K562 (cell line): ENCODE results near the gene MBNL2. TPM values are rescaled to one million over a fixed set of nuclear protein-coding genes. Genes with fewer than 3 reads are reported as not detected.

ENCODE experiments used
- ATAC-seq: fragments of 200-7000 bp; cut with Tn5 transposase; 3 replicates; pipeline ENCODE4 v1.9.1; 2020; ENCODE audit warnings: moderate library complexity
- BruUV-seq: library from RNA; stranded (reverse); fragments of 400-500 nt; replicated peaks from 2 replicates; lab custom pipeline; 2021; lab: Mats Ljungman, UMichigan
- CTCF ChIA-PET: fragments of 300-600 bp; formaldehyde crosslinking; extraction: SDS; loops from one replicate; lab custom pipeline; 2021; ENCODE audit warnings: low intra/inter-chr PET ratio; lab: Yijun Ruan, JAX
- POLR2A ChIA-PET: fragments of 300-600, 350-650 bp; sonication (Branson Sonifier 250); formaldehyde crosslinking; extraction: SDS; loops from one replicate; lab custom pipeline; 2021; ENCODE audit warnings: antibody characterized with exemption, inconsistent platforms; lab: Yijun Ruan, JAX
- DNase-seq, 4 experiments: peaks; one replicate each; pipeline versions ENCODE4 v3.0.0 to v3.0.0-alpha.2; 2011 to 2018; ENCODE audit warnings: low spot score in 3 of 4, mixed read lengths in 3 of 4; ENCODE audit errors: extremely low read depth in 1 of 4
- FAIRE-seq: peaks from 2 replicates; lab custom pipeline; 2011; peaks lifted over from hg19 to GRCh38; lab: Jason Lieb, UNC
- H2AFZ ChIP-seq: 2 replicates; pipeline ENCODE4 v1.6.0; 2011; ENCODE audit warnings: low read depth, low read length, control low read depth, inconsistent platforms
- H3K27ac ChIP-seq: fragments of 200-600 bp; 3 replicates; pipeline ENCODE4 v1.8.0; 2011; ENCODE audit warnings: low read depth, mild to moderate bottlenecking, control low read depth, inconsistent platforms, low read length, moderate library complexity, mixed read lengths; ENCODE audit errors: extremely low read depth
- H3K27me3 ChIP-seq, 2 experiments: fragments of 300-600 bp in 1 of 2; 2 replicates in 1 of 2; 3 replicates in 1 of 2; pipeline versions ENCODE4 v1.6.0 to v1.8.0; 2011; ENCODE audit warnings: inconsistent platforms in 2 of 2, low read length in 2 of 2, mild to moderate bottlenecking in 1 of 2, mixed read lengths in 1 of 2, moderate library complexity in 1 of 2; ENCODE audit not compliant: control insufficient read depth in 2 of 2, insufficient read depth in 2 of 2
- H3K36me3 ChIP-seq: fragments of 300-600 bp; 3 replicates; pipeline ENCODE4 v1.8.0; 2011; ENCODE audit warnings: mild to moderate bottlenecking, low read length, inconsistent platforms; ENCODE audit not compliant: control insufficient read depth, insufficient read depth
- H3K4me1 ChIP-seq, 2 experiments: fragments of 200-600 bp in 1 of 2; replicated peaks in 1 of 2; 2 replicates in 1 of 2; 3 replicates in 1 of 2; pipeline versions ENCODE4 v1.5.1 to v1.8.0; 2011; ENCODE audit warnings: inconsistent platforms in 2 of 2, low read length in 2 of 2, mild to moderate bottlenecking in 1 of 2, mixed read lengths in 1 of 2, moderate library complexity in 1 of 2; ENCODE audit not compliant: control insufficient read depth in 2 of 2, insufficient read depth in 2 of 2
- H3K4me2 ChIP-seq: 2 replicates; pipeline ENCODE4 v1.6.1; 2011; ENCODE audit warnings: low read length, control low read depth, inconsistent platforms, mixed read lengths; ENCODE audit not compliant: insufficient read depth
- H3K4me3 ChIP-seq: fragments of 200-600 bp; sonication (generic), shearing (Covaris generic); 2 replicates; pipeline ENCODE4 v1.5.1; 2016; ENCODE audit warnings: control low read depth, inconsistent platforms
- H3K79me2 ChIP-seq: fragments of 200-600 bp; 3 replicates; pipeline ENCODE4 v1.8.0; 2011; ENCODE audit warnings: low read length, inconsistent platforms; ENCODE audit not compliant: control insufficient read depth, insufficient read depth
- H3K9ac ChIP-seq, 2 experiments: 2 replicates each; pipeline versions ENCODE4 v1.6.0 to v1.6.1; 2011; ENCODE audit warnings: low read depth in 2 of 2, low read length in 2 of 2, control low read depth in 1 of 2, inconsistent platforms in 1 of 2, mild to moderate bottlenecking in 1 of 2, mixed read lengths in 1 of 2; ENCODE audit not compliant: insufficient read depth in 1 of 2
- H3K9me1 ChIP-seq: one replicate; pipeline ENCODE4 v1.6.0; 2011; ENCODE audit warnings: inconsistent platforms, mild to moderate bottlenecking, low read length, moderate library complexity; ENCODE audit not compliant: control insufficient read depth, insufficient read depth
- H3K9me3 ChIP-seq: replicated peaks from 2 replicates; pipeline ENCODE4 v1.5.1; 2011; ENCODE audit warnings: low read depth, low read length, inconsistent platforms; ENCODE audit not compliant: control insufficient read depth, insufficient read depth
- H4K20me1 ChIP-seq: replicated peaks from 2 replicates; pipeline ENCODE4 v1.6.1; 2011; ENCODE audit warnings: low read length, inconsistent platforms, mixed read lengths; ENCODE audit not compliant: control insufficient read depth, insufficient read depth
- ARID1B ChIP-seq: fragments of 450-650 bp; IDR thresholded peaks from 2 replicates; pipeline ENCODE4 v1.6.1; 2016; ENCODE audit warnings: antibody characterized with exemption, mild to moderate bottlenecking, inconsistent platforms
- C11orf30 ChIP-seq: fragments of 450-650 bp; IDR thresholded peaks from 2 replicates; pipeline ENCODE4 v1.6.1; 2016; ENCODE audit warnings: low read depth, mild to moderate bottlenecking
- FOSL1 ChIP-seq: fragments of 200-800 bp; sonication (Bioruptor generic); conservative IDR thresholded peaks from 2 replicates; pipeline ENCODE4 v1.6.1; 2016; ENCODE audit warnings: missing genetic modification characterization, missing compliant biosample characterization
- MAFK ChIP-seq: IDR thresholded peaks from 2 replicates; pipeline ENCODE4 v1.6.1; 2011; ENCODE audit warnings: low read length, improper control_type of control experiment
- NFE2 ChIP-seq: IDR thresholded peaks from 2 replicates; pipeline ENCODE4 v1.6.1; 2014; ENCODE audit warnings: antibody characterized with exemption, low read depth
- NR2C1 ChIP-seq, 2 experiments: fragments of 450-650 bp; IDR thresholded peaks; 2 replicates each; pipeline ENCODE4 v1.6.1; 2017; ENCODE audit warnings: mild to moderate bottlenecking in 2 of 2, antibody characterized with exemption in 1 of 2, inconsistent platforms in 1 of 2, missing compliant biosample characterization in 1 of 2, missing genetic modification characterization in 1 of 2
- RBM22 ChIP-seq: fragments of 200-400 bp; formaldehyde crosslinking; IDR thresholded peaks from 2 replicates; pipeline ENCODE4 v1.6.1; 2018; ENCODE audit warnings: low read length, low read depth; ENCODE audit not compliant: poor library complexity, severe bottlenecking
- SP1 ChIP-seq: sonication (generic); formaldehyde crosslinking; IDR thresholded peaks from 2 replicates; pipeline ENCODE4 v1.8.1; 2022; ENCODE audit warnings: mild to moderate bottlenecking, missing genetic modification reagents
- WGBS: fragments of 100-300 bp; shearing (Covaris generic); methylation state at CpG from one replicate; pipeline ENCODE4 v1.1.6; 2016; ENCODE audit warnings: low coverage, mixed read lengths; ENCODE audit not compliant: insufficient coverage; ENCODE audit errors: missing lambda C conversion rate; 5-methylcytosine and 5-hydroxymethylcytosine counted together
- in situ Hi-C: fragments of 300-500 bp; cut with MboI; formaldehyde crosslinking; loops from 4 replicates; pipeline ENCODE4 v1.15.0; 2018; ENCODE audit warnings: inconsistent platforms, mixed read lengths
- intact Hi-C: fragments of 100-400 bp; cut with micrococcal nuclease; formaldehyde crosslinking; loops from 2 replicates; pipeline ENCODE4 v1.14.2; 2022
- polyA plus RNA-seq, 8 experiments: library from polyadenylated mRNA; depleted of rRNA in 4 of 8; stranded (reverse) in 5 of 8; unstranded in 3 of 8; fragments of >200 nt; fragmentation: Nextera tagmentation in 2 of 8; fragmentation: Illumina TruSeq in 1 of 8; extraction: Ambion mirVana in 2 of 8; extraction: Trizol in 1 of 8; gene quantifications; 2 replicates each; pipeline versions ENCODE4 v1.2.1 to v1.2.3, GENCODE V29; 2011 to 2014; ENCODE audit warnings: inconsistent platforms in 1 of 8, missing spikeins in 1 of 8
- total RNA-seq, 7 experiments: library from RNA; depleted of rRNA in 6 of 7; stranded (reverse); fragments of >200 nt in 6 of 7; fragmentation: Illumina TruSeq in 2 of 7; extraction: Trizol in 2 of 7; gene quantifications; 2 replicates each; pipeline versions ENCODE4 v1.2.1 to v1.2.3, GENCODE V29; 2011 to 2021; ENCODE audit warnings: low replicate concordance in 1 of 7
- TF ChIP-seq, protein P1 (sequence below), 2 experiments: fragments of 450-650 bp in 1 of 2; sonication (generic) in 1 of 2; formaldehyde crosslinking in 1 of 2; IDR thresholded peaks in 1 of 2; conservative IDR thresholded peaks in 1 of 2; 2 replicates each; pipeline versions ENCODE4 v1.6.1 to v1.8.1; 2016 to 2023; ENCODE audit warnings: mild to moderate bottlenecking in 2 of 2, moderate library complexity in 2 of 2, inconsistent platforms in 1 of 2, missing genetic modification reagents in 1 of 2
- TF ChIP-seq, protein P2 (sequence below): fragments of 250-450 bp; sonication (Bioruptor Pico); IDR thresholded peaks from 2 replicates; pipeline ENCODE4 v1.5.0; 2021

Gene MBNL2
- total and polyA plus RNA-seq, 9 of the 15 experiments (the other 6 are each of a cell fraction or from before 2014, with no cell fraction given), result 7.0 to 24.8 (median 13.8) TPM

DNA sequence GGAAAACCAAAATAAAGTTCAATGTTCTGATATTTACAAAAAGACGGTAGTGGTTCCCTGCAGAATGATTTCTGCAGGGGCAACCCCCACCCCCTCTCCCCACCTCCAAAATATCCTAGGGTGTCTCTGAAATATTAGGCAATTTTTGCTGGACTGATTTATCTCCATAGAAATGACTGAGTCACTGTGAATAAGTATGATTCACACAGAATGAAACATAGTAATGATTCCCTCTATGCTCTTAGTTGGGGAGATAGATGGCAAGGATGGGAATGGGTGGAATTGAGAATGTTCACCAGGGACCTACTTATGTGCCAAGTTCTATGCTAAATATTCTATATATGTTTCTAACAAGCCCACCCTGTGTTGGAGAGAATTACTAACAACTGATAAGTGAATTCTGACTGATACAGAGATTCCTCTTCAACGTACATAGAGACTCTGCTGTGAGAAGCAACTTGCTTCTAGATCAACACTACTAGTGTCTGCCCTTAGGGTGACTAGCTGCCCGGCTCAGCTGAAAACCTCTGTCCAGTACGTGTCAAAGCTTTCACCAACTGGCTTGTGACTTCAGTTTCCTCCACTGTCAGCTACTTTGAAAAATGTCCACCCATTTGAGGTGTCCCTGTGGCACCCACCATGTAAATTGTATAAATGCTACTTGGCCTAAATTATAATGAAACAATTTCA, 173.5 kb downstream of the MBNL2 start:
- intact Hi-C loops, result loop anchor here (10.0 kb wide), 1 partner anchor 179 kb away; no protein-coding TSS in a partner anchor
- Histone ChIP-seq H3K27me3 (no peaks in the 10 kb centered on the region), H3K9me1 (no peaks in the 10 kb centered on the region), H3K9me3 (no peaks in the 10 kb centered on the region), H3K9ac (no peak overlapping the region)
- 10% methylated on average over 4 of the region's 4 CpGs for WGBS
- no peak for FAIRE-seq
- CTCF ChIA-PET, result no interaction called here
- POLR2A ChIA-PET, result no interaction called here
- TF ChIP-seq, protein P1, sequence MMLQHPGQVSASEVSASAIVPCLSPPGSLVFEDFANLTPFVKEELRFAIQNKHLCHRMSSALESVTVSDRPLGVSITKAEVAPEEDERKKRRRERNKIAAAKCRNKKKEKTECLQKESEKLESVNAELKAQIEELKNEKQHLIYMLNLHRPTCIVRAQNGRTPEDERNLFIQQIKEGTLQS (IDR thresholded peaks at IDR 0.05), result peak; percentile 24; the same call in 1 of the 2 replicates
- TF ChIP-seq, protein P1 (CRISPR knock-in tag; conservative IDR thresholded peaks at IDR 0.05), result no peak
- TF ChIP-seq SP1 (CRISPR knock-in tag), result no peak
- TF ChIP-seq RBM22, result peak; percentile 27
- no peak for TF ChIP-seq NR2C1 (IDR thresholded peaks at IDR 0.05)
- no peak for TF ChIP-seq NR2C1 (tag; IDR thresholded peaks at IDR 0.05)
- peak; percentile 32; the same call in 1 of the 2 replicates for TF ChIP-seq MAFK
- TF ChIP-seq, protein P2, sequence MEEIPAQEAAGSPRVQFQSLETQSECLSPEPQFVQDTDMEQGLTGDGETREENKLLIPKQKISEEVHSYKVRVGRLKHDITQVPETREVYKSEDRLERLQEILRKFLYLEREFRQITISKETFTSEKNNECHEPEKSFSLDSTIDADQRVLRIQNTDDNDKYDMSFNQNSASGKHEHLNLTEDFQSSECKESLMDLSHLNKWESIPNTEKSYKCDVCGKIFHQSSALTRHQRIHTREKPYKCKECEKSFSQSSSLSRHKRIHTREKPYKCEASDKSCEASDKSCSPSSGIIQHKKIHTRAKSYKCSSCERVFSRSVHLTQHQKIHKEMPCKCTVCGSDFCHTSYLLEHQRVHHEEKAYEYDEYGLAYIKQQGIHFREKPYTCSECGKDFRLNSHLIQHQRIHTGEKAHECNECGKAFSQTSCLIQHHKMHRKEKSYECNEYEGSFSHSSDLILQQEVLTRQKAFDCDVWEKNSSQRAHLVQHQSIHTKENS, result no peak
- TF ChIP-seq NFE2, result 0 out of 2 replicates have a peak, but pooled peaks have one; percentile 15
- TF ChIP-seq FOSL1 (tag), result peak; percentile 61
- TF ChIP-seq C11orf30, result 0 out of 2 replicates have a peak, but pooled peaks have one; percentile 21
- 0 out of 2 replicates have a peak, but pooled peaks have one; percentile 8 for TF ChIP-seq ARID1B
- TF ChIP-seq, all 486 proteins: peak for 7
- no peak overlapping the region for H3K4me3 ChIP-seq
- H4K20me1 ChIP-seq, result no peaks in the 10 kb centered on the region
- in situ Hi-C loops, result no loop called here
- H3K27ac ChIP-seq, result no peak overlapping the region
- no peak overlapping the region for H3K4me2 ChIP-seq
- H3K36me3 ChIP-seq, result no peaks in the 10 kb centered on the region
- no peaks in the 10 kb centered on the region; a peak in 2 of 5 replicates for H3K4me1 ChIP-seq
- DNase-seq (no peak), ATAC-seq (peak; percentile 68)
- BruUV-seq, result no TSS peak
- H2AFZ ChIP-seq, result no peak overlapping the region
- H3K79me2 ChIP-seq, result no peaks in the 10 kb centered on the region
